Chondrocyte (in vitro differentiated cells): ENCODE measurements around the gene FOXD2. TPM values are rescaled to one million over a fixed set of nuclear protein-coding genes. Genes with fewer than 3 reads are reported as not detected.

ENCODE experiments used
- DNase-seq: peaks from one replicate; pipeline ENCODE4 v3.0.0; 2021; ENCODE audit warnings: mixed read lengths, low spot score
- H3K27ac Mint-ChIP-seq: one replicate; pipeline ENCODE4 v1.8.0; 2021; ENCODE audit warnings: mild to moderate bottlenecking, moderate library complexity, mixed read lengths; ENCODE audit not compliant: unreplicated experiment
- H3K27me3 Mint-ChIP-seq: 2 replicates; pipeline ENCODE4 v1.8.0; 2021; ENCODE audit warnings: low read depth, mixed read lengths
- H3K36me3 Mint-ChIP-seq: 2 replicates; pipeline ENCODE4 v1.8.0; 2021; ENCODE audit warnings: low read depth, mixed read lengths
- H3K4me1 Mint-ChIP-seq: 2 replicates; pipeline ENCODE4 v1.8.0; 2021; ENCODE audit warnings: low read depth, mild to moderate bottlenecking, mixed read lengths
- H3K4me3 Mint-ChIP-seq: one replicate; pipeline ENCODE4 v1.8.0; 2021; ENCODE audit warnings: mild to moderate bottlenecking, moderate library complexity, mixed read lengths; ENCODE audit not compliant: unreplicated experiment
- H3K9me3 Mint-ChIP-seq: 2 replicates; pipeline ENCODE4 v1.8.0; 2021; ENCODE audit warnings: low read depth, mixed read lengths
- CTCF ChIP-seq: fragments of 200-600 bp; sonication (generic); IDR thresholded peaks from 2 replicates; pipeline ENCODE4 v1.5.0; 2021; ENCODE audit warnings: antibody characterized with exemption, mild to moderate bottlenecking, moderate library complexity
- total RNA-seq: library from RNA; stranded (reverse); gene quantifications from 3 replicates; pipeline ENCODE4 v1.2.1, GENCODE V29; 2021

The FOXD2 gene
- total RNA-seq, 1 donor from 2014 or later = 1.0 TPM

- no peak for DNase-seq
- Mint-ChIP-seq H3K4me1 (peaks cover 16% of the 10 kb centered on the region), H3K27me3 (peaks cover 36% of the 10 kb centered on the region), H3K4me3 (peak overlapping the region; percentile 59), H3K36me3 (peaks cover 2% of the 10 kb centered on the region), H3K27ac (peak overlapping the region; percentile 38), H3K9me3 (no peaks in the 10 kb centered on the region)
- TF ChIP-seq CTCF = no peak
Observed at GRCh38 chr1:47444297-47444561, 6.4 kb downstream of the FOXD2 start.

- Mint-ChIP-seq H3K27me3 (peaks cover 37% of the 10 kb centered on the region), H3K4me1 (peaks cover 13% of the 10 kb centered on the region), H3K27ac (no peak overlapping the region), H3K9me3 (no peaks in the 10 kb centered on the region), H3K4me3 (peak overlapping the region; percentile 59), H3K36me3 (peaks cover 2% of the 10 kb centered on the region)
- no peak for DNase-seq
- peak; percentile 5 for TF ChIP-seq CTCF
Observed at GRCh38 chr1:47444562-47445465, 7.0 kb downstream of the FOXD2 start.

GRCh38 chr1:47445823-47446550, 8.1 kb downstream of the FOXD2 start:
- Mint-ChIP-seq H3K9me3 (no peaks in the 10 kb centered on the region), H3K4me1 (peaks cover 13% of the 10 kb centered on the region), H3K4me3 (no peak overlapping the region), H3K27me3 (peaks cover 37% of the 10 kb centered on the region), H3K27ac (no peak overlapping the region), H3K36me3 (peaks cover 2% of the 10 kb centered on the region)
- TF ChIP-seq CTCF = no peak
- DNase-seq = no peak

GRCh38 chr1:47448462-47449222, 10.8 kb downstream of the FOXD2 start:
- Mint-ChIP-seq H3K27me3 (peaks cover 55% of the 10 kb centered on the region), H3K9me3 (no peaks in the 10 kb centered on the region), H3K4me3 (no peak overlapping the region), H3K36me3 (peaks cover 2% of the 10 kb centered on the region), H3K27ac (no peak overlapping the region), H3K4me1 (peaks cover 13% of the 10 kb centered on the region)
- DNase-seq = no peak
- no peak for TF ChIP-seq CTCF
